ENCODE results near the gene PIPOX. TPM values are rescaled to one million over a fixed set of nuclear protein-coding genes. Genes with fewer than 3 reads are reported as not detected.

The PIPOX gene
- total RNA-seq, 4 donors from 2014 or later, result 0.98 to 4.3 (median 1.5) TPM

DNA sequence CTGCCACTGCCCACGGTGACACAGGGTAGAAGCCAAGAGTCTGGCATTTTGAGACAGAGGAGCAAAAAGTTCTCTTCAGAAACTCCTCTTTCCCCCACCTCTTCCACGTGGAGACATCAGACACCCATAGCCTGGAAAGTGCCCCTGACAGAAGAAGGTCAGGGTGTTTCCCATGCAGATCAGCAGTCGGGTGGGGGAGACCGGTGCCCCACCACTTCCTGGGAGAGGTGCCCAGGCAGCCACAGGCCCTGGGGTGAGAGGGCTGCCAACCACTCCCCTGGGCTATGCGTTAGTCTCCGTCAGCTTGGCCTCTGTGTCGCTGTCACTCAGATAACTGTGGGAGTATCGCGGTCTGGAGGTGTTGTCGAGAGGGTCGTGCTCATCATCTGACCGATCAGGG, 31.5 kb downstream of the PIPOX start:
- TF ChIP-seq CTCF (IDR thresholded peaks at IDR 0.05; ENCODE audit: low read depth), result no peak

DNA sequence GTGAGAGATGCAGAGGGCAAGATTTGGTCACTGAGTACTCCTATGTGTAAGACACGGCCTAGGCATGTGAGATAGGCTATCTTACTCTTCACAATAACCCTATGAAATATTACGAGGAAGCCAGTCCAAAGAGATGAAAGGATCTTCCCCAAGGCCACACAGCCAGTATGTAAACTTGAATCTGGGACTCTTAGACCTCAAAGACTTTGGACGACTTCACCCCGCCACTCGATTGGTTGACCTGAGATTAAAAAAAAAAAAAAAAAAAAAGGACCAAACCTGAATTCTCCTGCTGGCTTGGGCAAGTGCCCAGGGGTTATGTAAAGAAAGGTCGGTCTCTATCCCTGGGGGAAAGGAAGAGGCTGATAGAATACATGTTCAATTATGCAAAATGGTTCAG, 33.1 kb downstream of the PIPOX start:
- TF ChIP-seq CTCF (IDR thresholded peaks at IDR 0.05; ENCODE audit: low read depth), result no peak

GRCh38 chr17:29076722-29077121, 33.8 kb downstream of the PIPOX start:
- no peak for TF ChIP-seq CTCF (IDR thresholded peaks at IDR 0.05; ENCODE audit: low read depth)

GRCh38 chr17:29077320-29077719, 34.4 kb downstream of the PIPOX start:
- TF ChIP-seq CTCF (IDR thresholded peaks at IDR 0.05; ENCODE audit: low read depth), result no peak

DNA sequence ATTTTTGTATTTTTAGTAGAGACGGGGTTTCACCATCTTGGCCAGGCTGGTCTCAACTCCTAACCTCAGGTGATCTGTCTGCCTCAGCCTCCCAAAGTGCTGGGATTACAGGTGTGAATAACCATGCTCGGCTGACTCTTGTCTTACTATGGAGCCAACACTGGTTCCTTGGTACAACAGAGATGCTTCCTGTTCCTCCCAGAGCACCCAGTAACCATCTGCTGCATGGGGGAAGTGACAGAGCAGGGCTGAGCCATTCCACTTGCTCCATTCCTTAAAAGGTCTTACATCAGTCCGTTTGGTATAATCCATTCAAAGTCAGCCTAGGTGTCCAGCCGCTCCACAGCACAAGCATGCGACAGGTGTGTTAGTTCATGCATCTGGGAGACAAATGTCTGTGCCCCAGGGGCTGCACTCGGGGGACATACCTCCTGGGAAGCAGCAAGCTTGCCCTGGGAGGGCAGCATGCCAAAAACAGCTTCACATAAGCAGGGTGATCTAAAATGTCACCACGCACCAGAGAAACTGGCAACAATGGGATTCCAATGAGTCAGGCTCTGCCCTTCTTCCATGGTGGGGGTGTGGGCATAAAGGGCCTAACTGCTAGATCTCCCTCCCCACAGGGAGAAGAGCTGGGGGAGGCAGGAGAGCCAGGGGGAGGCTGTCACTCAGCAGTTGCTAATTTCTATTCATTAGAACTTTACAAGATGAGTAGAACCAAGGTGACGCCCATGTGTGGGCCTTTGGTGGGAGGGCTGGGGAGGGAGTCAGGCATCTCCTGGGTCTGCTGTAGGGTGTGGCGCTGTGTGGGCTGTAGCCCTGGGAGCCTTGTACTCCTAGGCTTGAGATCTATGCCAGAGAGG, 35.5 kb downstream of the PIPOX start:
- TF ChIP-seq CTCF (IDR thresholded peaks at IDR 0.05; ENCODE audit: low read depth), result no peak

- no peak for TF ChIP-seq CTCF (IDR thresholded peaks at IDR 0.05; ENCODE audit: low read depth)
These were observed 36.5 kb downstream of the PIPOX start for GRCh38 chr17:29079433-29079832.

GRCh38 chr17:29079887-29080286, 36.9 kb downstream of the PIPOX start:
- no peak for TF ChIP-seq CTCF (IDR thresholded peaks at IDR 0.05; ENCODE audit: low read depth)
